Tibial nerve (tissue), 4 donors: ENCODE results near the gene HOXA3.

Experiments used
- EP300 ChIP-seq, 2 donors: sonication (generic); formaldehyde crosslinking; IDR thresholded peaks; one replicate each; pipeline ENCODE4 v1.6.1; 2017; ENCODE audit warnings: antibody characterized with exemption in 2 of 2, mild to moderate bottlenecking in 1 of 2
- POLR2A ChIP-seq, 2 donors: fragments of 450-650 bp; IDR thresholded peaks; one replicate each; pipeline ENCODE4 v1.6.1; 2017; ENCODE audit warnings: antibody characterized with exemption in 2 of 2, mild to moderate bottlenecking in 2 of 2, moderate library complexity in 2 of 2
- TF ChIP-seq, protein P1 (sequence below), 5 experiments: fragments of 200-600 bp in 3 of 5; fragments of 450-650 bp in 2 of 5; sonication (generic) in 3 of 5; IDR thresholded peaks; one replicate each; pipeline ENCODE4 v1.5.1; 2016 to 2019; ENCODE audit warnings: antibody characterized with exemption in 5 of 5, mild to moderate bottlenecking in 3 of 5, moderate library complexity in 2 of 5

DNA sequence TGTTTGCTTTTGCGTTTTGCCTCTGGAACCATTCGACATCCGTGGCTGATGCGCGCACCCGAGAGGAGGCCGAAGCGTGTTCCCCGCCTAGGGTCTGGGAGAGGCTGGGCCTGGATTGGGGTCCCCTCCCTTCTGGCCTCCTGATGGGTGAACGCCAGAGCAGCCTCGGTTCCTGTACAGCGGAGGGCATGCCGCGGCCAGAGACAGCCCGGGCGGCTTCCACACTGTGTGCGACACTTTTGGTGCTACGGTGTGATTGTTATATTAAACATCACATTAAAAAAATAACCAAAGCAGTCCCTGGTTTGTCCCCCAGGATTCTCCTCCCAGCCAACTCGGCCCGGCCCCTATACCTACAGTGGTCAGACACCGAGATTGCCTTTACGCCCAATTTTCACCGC, 7.8 kb upstream of the HOXA3 start:
- no peak for TF ChIP-seq POLR2A (IDR thresholded peaks at IDR 0.05)
- TF ChIP-seq, protein P1, sequence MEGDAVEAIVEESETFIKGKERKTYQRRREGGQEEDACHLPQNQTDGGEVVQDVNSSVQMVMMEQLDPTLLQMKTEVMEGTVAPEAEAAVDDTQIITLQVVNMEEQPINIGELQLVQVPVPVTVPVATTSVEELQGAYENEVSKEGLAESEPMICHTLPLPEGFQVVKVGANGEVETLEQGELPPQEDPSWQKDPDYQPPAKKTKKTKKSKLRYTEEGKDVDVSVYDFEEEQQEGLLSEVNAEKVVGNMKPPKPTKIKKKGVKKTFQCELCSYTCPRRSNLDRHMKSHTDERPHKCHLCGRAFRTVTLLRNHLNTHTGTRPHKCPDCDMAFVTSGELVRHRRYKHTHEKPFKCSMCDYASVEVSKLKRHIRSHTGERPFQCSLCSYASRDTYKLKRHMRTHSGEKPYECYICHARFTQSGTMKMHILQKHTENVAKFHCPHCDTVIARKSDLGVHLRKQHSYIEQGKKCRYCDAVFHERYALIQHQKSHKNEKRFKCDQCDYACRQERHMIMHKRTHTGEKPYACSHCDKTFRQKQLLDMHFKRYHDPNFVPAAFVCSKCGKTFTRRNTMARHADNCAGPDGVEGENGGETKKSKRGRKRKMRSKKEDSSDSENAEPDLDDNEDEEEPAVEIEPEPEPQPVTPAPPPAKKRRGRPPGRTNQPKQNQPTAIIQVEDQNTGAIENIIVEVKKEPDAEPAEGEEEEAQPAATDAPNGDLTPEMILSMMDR (IDR thresholded peaks at IDR 0.05) = no peak
- no peak for TF ChIP-seq EP300 (IDR thresholded peaks at IDR 0.05)
